WTC11 (cell line): ENCODE data around the gene POLR1C. TPM values are rescaled to one million over a fixed set of nuclear protein-coding genes. Genes with fewer than 3 reads are reported as not detected.

ENCODE experiments used
- ATAC-seq: fragments of 200-7000 bp; cut with Tn5 transposase; 2 replicates; pipeline ENCODE4 v1.10.0; 2021; ENCODE audit warnings: mild to moderate bottlenecking, moderate library complexity
- CTCF ChIA-PET: fragments of 300-600 bp; sonication (Branson Sonifier 250); formaldehyde crosslinking; loops from one replicate; lab custom pipeline; 2021; ENCODE audit warnings: antibody characterized with exemption; lab: Charles Lee
- POLR2A ChIA-PET: fragments of 350-600 bp; sonication (Branson Sonifier 250); formaldehyde crosslinking; loops from one replicate; lab custom pipeline; 2021; ENCODE audit warnings: antibody characterized with exemption; lab: Charles Lee
- DNase-seq: peaks from one replicate; pipeline ENCODE4 v3.0.0; 2021; ENCODE audit warnings: low spot score
- H3K27ac Mint-ChIP-seq: 2 replicates; pipeline ENCODE4 v1.8.0; 2021; ENCODE audit warnings: mixed read lengths
- H3K27me3 Mint-ChIP-seq: 2 replicates; pipeline ENCODE4 v1.8.0; 2021; ENCODE audit warnings: low read depth, mild to moderate bottlenecking, moderate library complexity, mixed read lengths
- H3K36me3 Mint-ChIP-seq: 2 replicates; pipeline ENCODE4 v1.8.0; 2021; ENCODE audit warnings: mixed read lengths
- H3K4me1 Mint-ChIP-seq: 2 replicates; pipeline ENCODE4 v1.8.0; 2022; ENCODE audit warnings: mixed read lengths
- H3K4me3 Mint-ChIP-seq: 2 replicates; pipeline ENCODE4 v1.8.0; 2021; ENCODE audit warnings: mild to moderate bottlenecking, moderate library complexity, mixed read lengths
- H3K9me3 Mint-ChIP-seq: 2 replicates; pipeline ENCODE4 v1.8.0; 2021; ENCODE audit warnings: mixed read lengths
- AFF4 ChIP-seq: sonication (generic); formaldehyde crosslinking; IDR thresholded peaks from 2 replicates; pipeline ENCODE4 v1.8.1; 2023; ENCODE audit warnings: mild to moderate bottlenecking, missing genetic modification reagents, borderline replicate concordance
- ARID4B ChIP-seq: sonication (generic); formaldehyde crosslinking; IDR thresholded peaks from 2 replicates; pipeline ENCODE4 v1.8.0; 2023; ENCODE audit warnings: missing genetic modification reagents, mild to moderate bottlenecking, borderline replicate concordance
- CBFB ChIP-seq: sonication (generic); formaldehyde crosslinking; IDR thresholded peaks from 2 replicates; pipeline ENCODE4 v1.8.1; 2022; ENCODE audit warnings: mild to moderate bottlenecking, low read depth, missing genetic modification reagents
- CREM ChIP-seq: sonication (generic); formaldehyde crosslinking; IDR thresholded peaks from 2 replicates; pipeline ENCODE4 v1.8.1; 2022; ENCODE audit warnings: mild to moderate bottlenecking, missing genetic modification reagents, moderate library complexity
- E2F4 ChIP-seq: sonication (generic); formaldehyde crosslinking; IDR thresholded peaks from 2 replicates; pipeline ENCODE4 v1.8.1; 2022; ENCODE audit warnings: low read depth, mild to moderate bottlenecking, moderate library complexity, missing genetic modification reagents, borderline replicate concordance
- EMX1 ChIP-seq: fragments of 250-450 bp; sonication (Bioruptor Pico); IDR thresholded peaks from 2 replicates; pipeline ENCODE4 v1.8.0; 2021; ENCODE audit warnings: mild to moderate bottlenecking
- FOXK1 ChIP-seq: sonication (generic); formaldehyde crosslinking; IDR thresholded peaks from 2 replicates; pipeline ENCODE4 v1.8.0; 2022; ENCODE audit warnings: mild to moderate bottlenecking, moderate library complexity, missing genetic modification reagents
- FOXP4 ChIP-seq: sonication (generic); formaldehyde crosslinking; IDR thresholded peaks from 2 replicates; pipeline ENCODE4 v1.8.0; 2022; ENCODE audit warnings: mild to moderate bottlenecking, missing genetic modification reagents
- GRHL2 ChIP-seq: fragments of 250-450 bp; sonication (Bioruptor Pico); IDR thresholded peaks from 2 replicates; pipeline ENCODE4 v1.8.0; 2022; ENCODE audit warnings: mild to moderate bottlenecking, moderate library complexity; ENCODE audit not compliant: insufficient replicate concordance, severe bottlenecking
- MAX ChIP-seq: sonication (generic); formaldehyde crosslinking; IDR thresholded peaks from 2 replicates; pipeline ENCODE4 v1.8.0; 2022; ENCODE audit warnings: mild to moderate bottlenecking, missing genetic modification reagents
- MXD4 ChIP-seq: fragments of 250-450 bp; sonication (Bioruptor Pico); IDR thresholded peaks from 2 replicates; pipeline ENCODE4 v1.8.0; 2021; ENCODE audit warnings: mild to moderate bottlenecking, moderate library complexity, borderline replicate concordance
- MYBL2 ChIP-seq: sonication (generic); formaldehyde crosslinking; IDR thresholded peaks from 2 replicates; pipeline ENCODE4 v1.8.1; 2023; ENCODE audit warnings: mild to moderate bottlenecking, moderate library complexity, missing genetic modification reagents
- PREB ChIP-seq: sonication (generic); formaldehyde crosslinking; IDR thresholded peaks from 2 replicates; pipeline ENCODE4 v1.8.1; 2022; ENCODE audit warnings: mild to moderate bottlenecking, missing genetic modification reagents, moderate library complexity, borderline replicate concordance
- SOX15 ChIP-seq: fragments of 250-450 bp; sonication (Bioruptor Pico); IDR thresholded peaks from 2 replicates; pipeline ENCODE4 v1.9.0; 2021; ENCODE audit warnings: mild to moderate bottlenecking
- TEAD1 ChIP-seq: sonication (generic); formaldehyde crosslinking; IDR thresholded peaks from 2 replicates; pipeline ENCODE4 v1.8.0; 2022; ENCODE audit warnings: mild to moderate bottlenecking, missing genetic modification reagents
- ZNF219 ChIP-seq: sonication (generic); formaldehyde crosslinking; IDR thresholded peaks from 2 replicates; pipeline ENCODE4 v1.8.0; 2023; ENCODE audit warnings: missing genetic modification reagents, mild to moderate bottlenecking, borderline replicate concordance
- ZNF396 ChIP-seq: fragments of 250-450 bp; sonication (Bioruptor Pico); IDR thresholded peaks from 2 replicates; pipeline ENCODE4 v1.8.0; 2021; ENCODE audit warnings: mild to moderate bottlenecking, moderate library complexity, borderline replicate concordance
- total RNA-seq: library from RNA; stranded (reverse); gene quantifications from 3 replicates; pipeline ENCODE4 v1.2.3, GENCODE V29; 2021

The POLR1C gene
- total RNA-seq, 1 experiment from 2014 or later, result 46.6 TPM

GRCh38 chr6:43510827-43511163, 6.1 kb upstream of the POLR1C start:
- ChIA-PET CTCF (interaction anchor here (1.0 to 3.1 kb wide), 4 partner anchors 16 to 155 kb away, joined by 3 to 31 read pairs (median 4); no protein-coding TSS in a partner anchor), POLR2A (interaction anchor here (1.1 to 1.4 kb wide), 3 partner anchors 19 to 582 kb away, joined by 3 to 4 read pairs (median 3); partner anchors contain the start of genes CNPY3 and CUL9)
- Mint-ChIP-seq H3K9me3 (no peaks in the 10 kb centered on the region), H3K27ac (no peak overlapping the region), H3K27me3 (peaks cover 28% of the 10 kb centered on the region)
- no peak for DNase-seq
- TF ChIP-seq E2F4 (CRISPR knock-in tag) (no peak), PREB (no peak), ARID4B (CRISPR knock-in tag) (no peak), CREM (CRISPR knock-in tag) (no peak), ZNF219 (no peak), MAX (CRISPR knock-in tag) (no peak), SOX15 (no peak), FOXK1 (CRISPR knock-in tag) (no peak), GRHL2 (no peak), MYBL2 (CRISPR knock-in tag) (no peak), ZNF396 (CRISPR knock-in tag) (no peak), AFF4 (CRISPR knock-in tag) (no peak)
- TF ChIP-seq, all 79 proteins: peak for 0
- H3K36me3 Mint-ChIP-seq, result peaks cover 40% of the 10 kb centered on the region
- peaks cover 31% of the 10 kb centered on the region for H3K4me1 Mint-ChIP-seq
- peak overlapping the region; percentile 66 for H3K4me3 Mint-ChIP-seq
- no peak for ATAC-seq

GRCh38 chr6:43511824-43512415, 5.0 kb upstream of the POLR1C start:
- ChIA-PET POLR2A (no interaction called here), CTCF (interaction anchor here (3.1 kb wide), 1 partner anchor 17 kb away, joined by 31 read pairs; no protein-coding TSS in a partner anchor)
- H3K4me3 Mint-ChIP-seq, result 0 out of 2 replicates have a peak overlapping the region, but pooled peaks have one; percentile 10
- H3K9me3 Mint-ChIP-seq, result no peaks in the 10 kb centered on the region
- ATAC-seq (no peak), DNase-seq (no peak)
- TF ChIP-seq EMX1 (no peak), CBFB (no peak), MXD4 (CRISPR knock-in tag) (no peak), FOXP4 (CRISPR knock-in tag) (no peak), MYBL2 (CRISPR knock-in tag) (no peak), TEAD1 (CRISPR knock-in tag) (no peak)
- H3K27ac Mint-ChIP-seq, result peak overlapping the region; percentile 52
- peaks cover 43% of the 10 kb centered on the region for H3K36me3 Mint-ChIP-seq
- peaks cover 26% of the 10 kb centered on the region for H3K27me3 Mint-ChIP-seq
- peaks cover 38% of the 10 kb centered on the region for H3K4me1 Mint-ChIP-seq
